ENCODE measurements around the gene OR7C1. TPM values are rescaled to one million over a fixed set of nuclear protein-coding genes. Genes with fewer than 3 reads are reported as not detected.
A peak's percentile ranks its signal among the peaks of the same experiment; 100 is the strongest.

OR7C1 gene
- total RNA-seq, result not detected
- long read RNA-seq, result 0 reads

DNA sequence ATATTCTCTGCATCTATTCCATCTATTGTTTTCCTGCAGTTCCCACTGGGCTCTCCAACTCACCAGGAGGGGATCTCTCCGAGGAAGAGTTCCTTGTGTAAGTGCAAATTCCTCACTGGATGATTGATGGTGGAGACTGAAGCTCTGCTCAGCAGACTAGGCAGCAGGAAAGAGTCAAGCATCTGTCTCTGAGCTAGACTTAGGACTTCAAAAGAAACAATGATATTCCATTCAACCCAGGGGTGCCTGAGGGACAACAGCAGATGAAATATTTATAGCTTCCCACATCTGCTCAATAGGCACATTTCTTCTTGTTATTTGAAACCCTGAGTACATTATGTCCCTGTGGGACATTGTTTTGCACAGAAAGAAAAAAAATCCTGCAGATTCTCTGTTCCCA lies at the start of gene OR7C1, which contains the start of gene OR7A5:
TSS of gene OR7C1 (minus strand) at position 175 of the 400 bp plus-strand sequence. CDS start 35,049 bp downstream, outside the sequence.
TSS of gene OR7A5 (minus strand) at position 175 of the 400 bp plus-strand sequence. CDS start 6,944 bp downstream, outside the sequence.
- intact Hi-C loops (cut with DNase I), result no loop called here

DNA sequence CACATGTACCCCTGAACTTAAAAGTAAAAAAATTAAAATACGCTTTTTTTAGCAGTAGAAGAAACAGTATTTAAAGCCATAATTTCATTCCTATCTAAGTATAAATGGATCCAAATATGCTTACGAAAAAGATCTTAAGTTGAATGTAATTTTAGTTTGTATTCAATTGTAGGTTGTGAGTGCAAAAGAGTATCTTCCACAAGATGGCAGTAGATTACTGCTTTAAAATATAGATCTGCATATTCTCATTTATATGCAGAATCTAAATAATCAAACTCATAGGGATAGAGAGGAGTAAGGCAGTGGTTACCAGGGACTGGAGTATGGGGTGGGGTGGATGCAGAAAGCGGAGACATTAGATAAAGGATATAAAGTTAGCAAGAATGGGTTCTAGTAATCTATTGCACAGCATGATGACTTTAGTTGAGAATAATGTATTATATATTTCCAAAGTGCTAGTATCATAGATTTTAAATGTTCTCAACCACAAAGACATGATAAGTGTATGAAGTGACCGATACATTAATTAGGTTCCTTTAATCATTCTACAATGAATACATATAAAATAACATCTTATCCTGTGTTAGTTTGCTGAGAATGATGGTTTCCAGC lies 36.7 kb upstream of the OR7C1 start:
- no peak overlapping the region for H3K27ac ChIP-seq
- intact Hi-C loops (cut with DNase I), result no loop called here
- no peak for ATAC-seq
- TF ChIP-seq, protein P1, sequence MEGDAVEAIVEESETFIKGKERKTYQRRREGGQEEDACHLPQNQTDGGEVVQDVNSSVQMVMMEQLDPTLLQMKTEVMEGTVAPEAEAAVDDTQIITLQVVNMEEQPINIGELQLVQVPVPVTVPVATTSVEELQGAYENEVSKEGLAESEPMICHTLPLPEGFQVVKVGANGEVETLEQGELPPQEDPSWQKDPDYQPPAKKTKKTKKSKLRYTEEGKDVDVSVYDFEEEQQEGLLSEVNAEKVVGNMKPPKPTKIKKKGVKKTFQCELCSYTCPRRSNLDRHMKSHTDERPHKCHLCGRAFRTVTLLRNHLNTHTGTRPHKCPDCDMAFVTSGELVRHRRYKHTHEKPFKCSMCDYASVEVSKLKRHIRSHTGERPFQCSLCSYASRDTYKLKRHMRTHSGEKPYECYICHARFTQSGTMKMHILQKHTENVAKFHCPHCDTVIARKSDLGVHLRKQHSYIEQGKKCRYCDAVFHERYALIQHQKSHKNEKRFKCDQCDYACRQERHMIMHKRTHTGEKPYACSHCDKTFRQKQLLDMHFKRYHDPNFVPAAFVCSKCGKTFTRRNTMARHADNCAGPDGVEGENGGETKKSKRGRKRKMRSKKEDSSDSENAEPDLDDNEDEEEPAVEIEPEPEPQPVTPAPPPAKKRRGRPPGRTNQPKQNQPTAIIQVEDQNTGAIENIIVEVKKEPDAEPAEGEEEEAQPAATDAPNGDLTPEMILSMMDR (IDR thresholded peaks at IDR 0.05), result peak; percentile 43
- H3K36me3 ChIP-seq, result no peaks in the 10 kb centered on the region
- DNase-seq, result no peak
- H3K27me3 ChIP-seq, result peaks cover 10% of the 10 kb centered on the region
- no peaks in the 10 kb centered on the region for H3K4me1 ChIP-seq
- H3K9me3 ChIP-seq, result no peaks in the 10 kb centered on the region
- no peak overlapping the region for H3K4me3 ChIP-seq

More for the DNA sequence above, at the start of gene OR7C1, which contains the start of gene OR7A5:
- H3K27ac ChIP-seq, result no peak within 1 kb of the TSS
- no peak for DNase-seq
- H3K4me3 ChIP-seq, result no peak within 1 kb of the TSS
- peaks cover 4% of the 10 kb centered on the region for H3K27me3 ChIP-seq
- no peaks in the 10 kb centered on the region for H3K9me3 ChIP-seq
- ATAC-seq, result no peak
- H3K36me3 ChIP-seq, result no peaks in the 10 kb centered on the region
- H3K4me1 ChIP-seq, result no peaks in the 10 kb centered on the region
- TF ChIP-seq, protein P1 (IDR thresholded peaks at IDR 0.05), result no peak

DNA sequence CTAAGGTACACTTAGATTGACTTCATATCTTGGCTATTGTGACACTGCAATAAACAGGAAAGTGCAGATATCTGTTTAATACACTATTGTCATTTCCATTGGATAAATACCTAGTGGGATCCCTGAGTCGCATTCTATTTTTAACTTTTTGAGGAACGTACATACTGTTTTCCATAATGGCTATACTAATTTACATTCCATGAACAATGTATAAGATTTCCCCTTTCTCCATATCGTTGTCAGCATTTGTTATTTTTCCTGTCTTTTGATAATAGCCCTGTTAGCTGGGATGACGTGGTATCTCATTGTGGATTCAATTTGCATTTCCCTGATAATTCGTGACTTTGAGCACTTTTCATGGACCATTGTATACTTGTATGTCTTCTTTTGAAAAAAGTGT lies 33.5 kb upstream of the OR7C1 start:
- Histone ChIP-seq H3K36me3 (no peaks in the 10 kb centered on the region), H3K4me3 (no peak overlapping the region), H3K27me3 (peaks cover 10% of the 10 kb centered on the region), H3K27ac (no peak overlapping the region), H3K4me1 (no peaks in the 10 kb centered on the region), H3K9me3 (no peaks in the 10 kb centered on the region)
- TF ChIP-seq, protein P1 (IDR thresholded peaks at IDR 0.05), result no peak
- DNase-seq (no peak), ATAC-seq (no peak)
- intact Hi-C loops (cut with DNase I), result no loop called here

DNA sequence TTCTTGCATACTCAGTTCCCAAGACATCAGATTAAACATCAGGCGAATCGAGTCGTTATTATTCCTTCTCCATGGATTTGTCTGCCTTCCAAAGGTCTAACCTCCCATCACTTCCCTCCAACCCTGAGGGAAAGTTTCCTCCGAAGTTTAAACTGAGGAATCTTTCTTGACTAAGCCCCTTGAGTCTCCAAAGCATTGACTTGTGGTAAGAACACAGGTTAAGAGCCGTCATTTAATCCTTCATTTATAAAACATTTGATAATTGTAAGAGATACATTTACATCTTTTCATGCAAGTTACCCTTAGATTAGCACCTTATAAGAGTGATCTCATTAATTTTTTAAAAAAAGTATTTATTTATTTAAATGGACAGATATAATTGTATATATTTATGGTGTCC lies 13.8 kb upstream of the OR7C1 start, which contains the start of gene OR7A10:
TSS of gene OR7A10 (minus strand) at position 101 of the 400 bp plus-strand sequence. CDS start 7,045 bp downstream, outside the sequence.
- no peaks in the 10 kb centered on the region for H3K36me3 ChIP-seq
- no peaks in the 10 kb centered on the region for H3K9me3 ChIP-seq
- no peak within 1 kb of the TSS for H3K27ac ChIP-seq
- ATAC-seq (no peak), DNase-seq (no peak)
- intact Hi-C loops (cut with DNase I), result no loop called here
- H3K27me3 ChIP-seq, result peaks cover 3% of the 10 kb centered on the region
- TF ChIP-seq, protein P1 (IDR thresholded peaks at IDR 0.05), result no peak
- H3K4me1 ChIP-seq, result no peaks in the 10 kb centered on the region
- no peak within 1 kb of the TSS for H3K4me3 ChIP-seq

DNA sequence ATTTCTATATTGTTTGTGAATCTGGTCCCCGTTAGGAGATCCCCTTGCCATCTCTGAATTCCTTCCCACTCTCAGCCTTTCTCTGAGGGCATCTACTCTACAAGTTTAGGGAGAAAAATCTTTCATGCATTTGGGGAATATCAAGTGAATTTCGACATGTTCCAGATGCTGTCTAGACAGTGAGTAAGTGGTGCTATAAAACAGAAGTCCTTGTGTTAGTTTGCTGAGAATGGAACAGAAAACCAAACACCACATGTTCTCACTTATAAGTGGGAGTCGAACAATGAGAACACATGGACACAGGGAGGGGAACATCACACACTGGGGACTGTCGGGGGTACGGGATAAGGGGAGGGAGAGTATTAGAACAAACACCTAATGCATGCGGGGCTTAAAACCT lies 8.6 kb upstream of the OR7C1 start:
- TF ChIP-seq, protein P1 (IDR thresholded peaks at IDR 0.05), result no peak
- intact Hi-C loops (cut with DNase I), result no loop called here
- H3K27me3 ChIP-seq, result peaks cover 6% of the 10 kb centered on the region
- H3K9me3 ChIP-seq, result no peaks in the 10 kb centered on the region
- H3K4me3 ChIP-seq, result no peak overlapping the region
- ATAC-seq (no peak), DNase-seq (no peak)
- H3K36me3 ChIP-seq, result no peaks in the 10 kb centered on the region
- no peak overlapping the region for H3K27ac ChIP-seq
- H3K4me1 ChIP-seq, result no peaks in the 10 kb centered on the region

All from upper lobe of right lung (tissue), 1 donor.